Measurements from ENCODE around the gene SGSM1.

SGSM1 gene

DNA sequence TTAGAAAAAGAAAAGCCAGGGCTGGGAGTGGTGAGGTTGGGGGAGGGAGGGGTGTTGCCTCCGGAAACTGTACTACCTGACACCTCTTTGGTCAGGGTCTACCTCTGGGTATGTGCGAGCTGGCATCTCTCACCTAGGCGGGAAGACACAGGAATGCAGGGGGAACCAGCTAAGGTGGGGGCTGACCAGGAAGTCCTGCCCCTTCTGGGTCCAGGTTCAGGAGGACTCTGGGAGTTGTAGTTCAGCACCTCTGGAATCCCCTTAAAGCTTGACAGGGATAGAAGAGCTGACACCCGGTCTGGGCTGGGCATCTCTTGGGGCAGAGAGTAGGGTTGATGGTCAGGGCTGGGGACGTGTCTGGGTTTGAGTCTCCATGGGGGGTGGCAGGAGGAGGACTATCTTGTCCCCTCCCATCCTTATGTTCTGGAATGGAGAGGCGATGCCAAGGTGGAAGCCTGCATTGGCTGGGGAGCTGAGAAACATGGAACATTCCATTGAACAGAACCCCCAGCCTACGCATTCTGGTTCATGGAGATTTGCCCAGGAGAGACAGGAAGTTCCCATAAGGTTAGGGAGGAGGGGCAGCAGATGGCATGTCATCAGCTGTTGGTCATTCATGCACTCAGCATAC, 144.4 kb downstream of the SGSM1 start (continued):
- TF ChIP-seq, protein P1, sequence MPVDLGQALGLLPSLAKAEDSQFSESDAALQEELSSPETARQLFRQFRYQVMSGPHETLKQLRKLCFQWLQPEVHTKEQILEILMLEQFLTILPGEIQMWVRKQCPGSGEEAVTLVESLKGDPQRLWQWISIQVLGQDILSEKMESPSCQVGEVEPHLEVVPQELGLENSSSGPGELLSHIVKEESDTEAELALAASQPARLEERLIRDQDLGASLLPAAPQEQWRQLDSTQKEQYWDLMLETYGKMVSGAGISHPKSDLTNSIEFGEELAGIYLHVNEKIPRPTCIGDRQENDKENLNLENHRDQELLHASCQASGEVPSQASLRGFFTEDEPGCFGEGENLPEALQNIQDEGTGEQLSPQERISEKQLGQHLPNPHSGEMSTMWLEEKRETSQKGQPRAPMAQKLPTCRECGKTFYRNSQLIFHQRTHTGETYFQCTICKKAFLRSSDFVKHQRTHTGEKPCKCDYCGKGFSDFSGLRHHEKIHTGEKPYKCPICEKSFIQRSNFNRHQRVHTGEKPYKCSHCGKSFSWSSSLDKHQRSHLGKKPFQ (tag by site-specific recombination; IDR thresholded peaks at IDR 0.05) = no peak
- TF ChIP-seq ZNF610 (tag by site-specific recombination; IDR thresholded peaks at IDR 0.05; ENCODE audit: borderline replicate concordance) (no peak), ZNF596 (tag by site-specific recombination; IDR thresholded peaks at IDR 0.05) (no peak), ZBTB8A (tag by site-specific recombination; IDR thresholded peaks at IDR 0.05) (no peak), HOXA7 (CRISPR knock-in tag; IDR thresholded peaks at IDR 0.05; ENCODE audit: borderline replicate concordance) (no peak), ZNF335 (tag by site-specific recombination; conservative IDR thresholded peaks at IDR 0.05) (peak; percentile 94), ZNF473 (tag by site-specific recombination; IDR thresholded peaks at IDR 0.05) (no peak), IKZF3 (tag by site-specific recombination; IDR thresholded peaks at IDR 0.05) (peak; percentile 30; the same call in 1 of the 2 replicates), ZBTB17 (tag by site-specific recombination; IDR thresholded peaks at IDR 0.05) (peak; percentile 87), ZNF701 (tag by site-specific recombination; IDR thresholded peaks at IDR 0.05) (no peak), ZNF530 (tag by site-specific recombination; IDR thresholded peaks at IDR 0.05; ENCODE audit: low read depth) (no peak), ZNF670 (tag by site-specific recombination; IDR thresholded peaks at IDR 0.05; ENCODE audit: low read depth) (no peak), ZNF830 (tag by site-specific recombination; IDR thresholded peaks at IDR 0.05; ENCODE audit: low read depth) (no peak), ZBTB20 (tag by site-specific recombination; IDR thresholded peaks at IDR 0.05) (peak; percentile 43; the same call in 1 of the 2 replicates), SP2 (tag by site-specific recombination; IDR thresholded peaks at IDR 0.05) (peak; percentile 72), MEIS1 (CRISPR knock-in tag; IDR thresholded peaks at IDR 0.05; ENCODE audit: borderline replicate concordance) (no peak), ZNF391 (tag by site-specific recombination; IDR thresholded peaks at IDR 0.05; ENCODE audit: borderline replicate concordance, low read depth) (no peak), ZNF747 (tag by site-specific recombination; IDR thresholded peaks at IDR 0.05) (no peak), ZIC2 (tag by site-specific recombination; IDR thresholded peaks at IDR 0.05) (no peak), ZNF174 (tag by site-specific recombination; IDR thresholded peaks at IDR 0.05) (no peak), ZNF184 (tag by site-specific recombination; IDR thresholded peaks at IDR 0.05) (no peak), ZNF785 (tag by site-specific recombination; IDR thresholded peaks at IDR 0.05) (no peak), ZFHX2 (tag by site-specific recombination; conservative IDR thresholded peaks at IDR 0.05) (0 out of 2 replicates have a peak, but pooled peaks have one; percentile 12), ZNF169 (tag by site-specific recombination; IDR thresholded peaks at IDR 0.05) (no peak), ZNF76 (tag by site-specific recombination; IDR thresholded peaks at IDR 0.05; ENCODE audit: borderline replicate concordance, low read depth) (peak; percentile 90), EGR2 (tag by site-specific recombination; IDR thresholded peaks at IDR 0.05; ENCODE audit: low read depth) (no peak), ZNF114 (tag by site-specific recombination; IDR thresholded peaks at IDR 0.05) (no peak), YY1 (tag by site-specific recombination; IDR thresholded peaks at IDR 0.05) (no peak), ZNF341 (tag by site-specific recombination; IDR thresholded peaks at IDR 0.05; ENCODE audit: low read depth) (no peak), ZNF600 (tag by site-specific recombination; IDR thresholded peaks at IDR 0.05) (peak; percentile 55), ZNF544 (tag by site-specific recombination; IDR thresholded peaks at IDR 0.05) (no peak), MZF1 (tag by site-specific recombination; IDR thresholded peaks at IDR 0.05; ENCODE audit: borderline replicate concordance) (no peak), ZNF121 (tag by site-specific recombination; IDR thresholded peaks at IDR 0.05) (no peak), ZNF112 (tag by site-specific recombination; IDR thresholded peaks at IDR 0.05) (no peak)
- TF ChIP-seq, protein P2, sequence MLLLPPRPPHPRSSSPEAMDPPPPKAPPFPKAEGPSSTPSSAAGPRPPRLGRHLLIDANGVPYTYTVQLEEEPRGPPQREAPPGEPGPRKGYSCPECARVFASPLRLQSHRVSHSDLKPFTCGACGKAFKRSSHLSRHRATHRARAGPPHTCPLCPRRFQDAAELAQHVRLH (tag by site-specific recombination; IDR thresholded peaks at IDR 0.05) = peak; percentile 19; the same call in 1 of the 2 replicates
- TF ChIP-seq, protein P3, sequence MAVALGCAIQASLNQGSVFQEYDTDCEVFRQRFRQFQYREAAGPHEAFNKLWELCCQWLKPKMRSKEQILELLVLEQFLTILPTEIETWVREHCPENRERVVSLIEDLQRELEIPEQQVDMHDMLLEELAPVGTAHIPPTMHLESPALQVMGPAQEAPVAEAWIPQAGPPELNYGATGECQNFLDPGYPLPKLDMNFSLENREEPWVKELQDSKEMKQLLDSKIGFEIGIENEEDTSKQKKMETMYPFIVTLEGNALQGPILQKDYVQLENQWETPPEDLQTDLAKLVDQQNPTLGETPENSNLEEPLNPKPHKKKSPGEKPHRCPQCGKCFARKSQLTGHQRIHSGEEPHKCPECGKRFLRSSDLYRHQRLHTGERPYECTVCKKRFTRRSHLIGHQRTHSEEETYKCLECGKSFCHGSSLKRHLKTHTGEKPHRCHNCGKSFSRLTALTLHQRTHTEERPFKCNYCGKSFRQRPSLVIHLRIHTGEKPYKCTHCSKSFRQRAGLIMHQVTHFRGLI (tag by site-specific recombination; IDR thresholded peaks at IDR 0.05) = no peak
- TF ChIP-seq, protein P4, sequence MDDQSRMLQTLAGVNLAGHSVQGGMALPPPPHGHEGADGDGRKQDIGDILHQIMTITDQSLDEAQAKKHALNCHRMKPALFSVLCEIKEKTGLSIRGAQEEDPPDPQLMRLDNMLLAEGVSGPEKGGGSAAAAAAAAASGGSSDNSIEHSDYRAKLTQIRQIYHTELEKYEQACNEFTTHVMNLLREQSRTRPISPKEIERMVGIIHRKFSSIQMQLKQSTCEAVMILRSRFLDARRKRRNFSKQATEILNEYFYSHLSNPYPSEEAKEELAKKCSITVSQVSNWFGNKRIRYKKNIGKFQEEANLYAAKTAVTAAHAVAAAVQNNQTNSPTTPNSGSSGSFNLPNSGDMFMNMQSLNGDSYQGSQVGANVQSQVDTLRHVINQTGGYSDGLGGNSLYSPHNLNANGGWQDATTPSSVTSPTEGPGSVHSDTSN (CRISPR knock-in tag; IDR thresholded peaks at IDR 0.05) = no peak
- TF ChIP-seq, protein P5, sequence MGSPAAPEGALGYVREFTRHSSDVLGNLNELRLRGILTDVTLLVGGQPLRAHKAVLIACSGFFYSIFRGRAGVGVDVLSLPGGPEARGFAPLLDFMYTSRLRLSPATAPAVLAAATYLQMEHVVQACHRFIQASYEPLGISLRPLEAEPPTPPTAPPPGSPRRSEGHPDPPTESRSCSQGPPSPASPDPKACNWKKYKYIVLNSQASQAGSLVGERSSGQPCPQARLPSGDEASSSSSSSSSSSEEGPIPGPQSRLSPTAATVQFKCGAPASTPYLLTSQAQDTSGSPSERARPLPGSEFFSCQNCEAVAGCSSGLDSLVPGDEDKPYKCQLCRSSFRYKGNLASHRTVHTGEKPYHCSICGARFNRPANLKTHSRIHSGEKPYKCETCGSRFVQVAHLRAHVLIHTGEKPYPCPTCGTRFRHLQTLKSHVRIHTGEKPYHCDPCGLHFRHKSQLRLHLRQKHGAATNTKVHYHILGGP (tag by site-specific recombination; IDR thresholded peaks at IDR 0.05) = peak; percentile 55; the same call in 1 of the 2 replicates
